HepG2 (cell line): ENCODE data around the gene ADAD2. TPM values are rescaled to one million over a fixed set of nuclear protein-coding genes. Genes with fewer than 3 reads are reported as not detected.
A peak's percentile ranks its signal among the peaks of the same experiment; 100 is the strongest.

ENCODE experiments used
- ATAC-seq: fragments of 200-7000 bp; cut with Tn5 transposase; 3 replicates; pipeline ENCODE4 v1.9.1; 2020; ENCODE audit warnings: mild to moderate bottlenecking, moderate library complexity
- BruUV-seq: library from RNA; stranded (reverse); fragments of 400-500 nt; replicated peaks from 2 replicates; lab custom pipeline; 2021; lab: Mats Ljungman, UMichigan
- CTCF ChIA-PET: fragments of 300-600 bp; formaldehyde crosslinking; extraction: SDS; loops from one replicate; lab custom pipeline; 2021; ENCODE audit warnings: low total read pairs, inconsistent platforms, low intra/inter-chr PET ratio; lab: Yijun Ruan, JAX
- POLR2A ChIA-PET: fragments of 350-600 bp; sonication (Branson Sonifier 250); formaldehyde crosslinking; loops from one replicate; lab custom pipeline; 2020; ENCODE audit warnings: antibody characterized with exemption, inconsistent platforms; lab: Yijun Ruan, JAX
- DNase-seq: peaks from one replicate; pipeline ENCODE4 v3.0.0-alpha.2; 2015; ENCODE audit warnings: low spot score
- FAIRE-seq: peaks from 3 replicates; lab custom pipeline; 2011; peaks lifted over from hg19 to GRCh38; lab: Jason Lieb, UNC
- H2AFZ ChIP-seq: one replicate; pipeline ENCODE4 v1.6.1; 2011; ENCODE audit warnings: low read length, inconsistent platforms
- H3K27ac ChIP-seq: fragments of 300-600 bp; 3 replicates; pipeline ENCODE4 v1.8.0; 2011; ENCODE audit warnings: mixed run types, mild to moderate bottlenecking, mixed read lengths, low read length, inconsistent platforms; ENCODE audit not compliant: insufficient read depth; ENCODE audit errors: extremely low read length
- H3K27me3 ChIP-seq, 2 experiments: fragments of 200-600 bp in 1 of 2; 2 replicates in 1 of 2; 3 replicates in 1 of 2; pipeline versions ENCODE4 v1.6.0 to v1.8.0; 2011; ENCODE audit warnings: low read length in 2 of 2, mild to moderate bottlenecking in 2 of 2, moderate library complexity in 2 of 2, inconsistent platforms in 1 of 2; ENCODE audit not compliant: insufficient read depth in 2 of 2, control insufficient read depth in 1 of 2
- H3K36me3 ChIP-seq, 2 experiments: fragments of 200-600 bp in 1 of 2; replicated peaks in 1 of 2; 2 replicates in 1 of 2; 3 replicates in 1 of 2; pipeline versions ENCODE4 v1.5.1 to v1.8.0; 2011; ENCODE audit warnings: low read length in 2 of 2, inconsistent platforms in 1 of 2; ENCODE audit not compliant: insufficient read depth in 2 of 2, control insufficient read depth in 1 of 2
- H3K4me1 ChIP-seq: 2 replicates; pipeline ENCODE4 v1.5.1; 2012; ENCODE audit warnings: low read length, inconsistent platforms; ENCODE audit not compliant: insufficient read depth
- H3K4me2 ChIP-seq: 2 replicates; pipeline ENCODE4 v1.6.0; 2011; ENCODE audit warnings: low read depth, low read length, inconsistent platforms
- H3K4me3 ChIP-seq, 3 experiments: fragments of 200-600 bp in 1 of 3; sonication (generic), shearing (Covaris generic) in 1 of 3; replicated peaks in 1 of 3; 2 replicates each; pipeline ENCODE4 v1.5.1; 2011 to 2016; ENCODE audit warnings: low read length in 3 of 3, inconsistent platforms in 2 of 3, low read depth in 2 of 3, mild to moderate bottlenecking in 2 of 3, control low read depth in 1 of 3, mixed read lengths in 1 of 3; ENCODE audit not compliant: insufficient read depth in 1 of 3
- H3K79me2 ChIP-seq: one replicate; pipeline ENCODE4 v1.6.1; 2011; ENCODE audit warnings: low read length, inconsistent platforms; ENCODE audit not compliant: insufficient read depth
- H3K9ac ChIP-seq: 2 replicates; pipeline ENCODE4 v1.6.0; 2011; ENCODE audit warnings: mild to moderate bottlenecking, low read depth, low read length, inconsistent platforms; ENCODE audit not compliant: insufficient read depth
- H3K9me3 ChIP-seq: 2 replicates; pipeline ENCODE4 v1.5.1; 2012; ENCODE audit warnings: mild to moderate bottlenecking, low read length
- H4K20me1 ChIP-seq: 2 replicates; pipeline ENCODE4 v1.6.0; 2011; ENCODE audit warnings: inconsistent platforms, mild to moderate bottlenecking, low read length, moderate library complexity; ENCODE audit not compliant: insufficient read depth
- ASH2L ChIP-seq: fragments of 300-600, 200-600 bp; sonication (generic); IDR thresholded peaks from 2 replicates; pipeline ENCODE4 v1.7.0; 2017; ENCODE audit warnings: low read depth, mild to moderate bottlenecking, moderate library complexity, mixed read lengths, low read length; ENCODE audit not compliant: insufficient read length
- ERF ChIP-seq: IDR thresholded peaks from 2 replicates; pipeline ENCODE4 v1.6.1; 2018; ENCODE audit warnings: missing biosample characterization, missing genetic modification reagents
- NKX3-1 ChIP-seq: sonication (generic); formaldehyde crosslinking; IDR thresholded peaks from 2 replicates; pipeline ENCODE4 v1.5.0; 2020; ENCODE audit warnings: missing genetic modification reagents
- ZNF180 ChIP-seq: sonication (generic); formaldehyde crosslinking; IDR thresholded peaks from 2 replicates; pipeline ENCODE4 v1.4.0; 2020; ENCODE audit warnings: low read depth, missing genetic modification reagents, borderline replicate concordance
- ZNF501 ChIP-seq: sonication (generic); formaldehyde crosslinking; IDR thresholded peaks from 2 replicates; pipeline ENCODE4 v1.5.1; 2020; ENCODE audit warnings: mild to moderate bottlenecking, moderate library complexity, missing genetic modification reagents
- WGBS: methylation state at CpG from one replicate; pipeline ENCODE4 v1.1.6; 2017; ENCODE audit warnings: low lambda C conversion rate; 5-methylcytosine and 5-hydroxymethylcytosine counted together
- in situ Hi-C: cut with HindIII; loops from 2 replicates; pipeline ENCODE4 v1.10.0; 2017; ENCODE audit warnings: low pct_unique_long_range_greater_than_20kb; ENCODE audit not compliant: extremely low pct_ligation_motif_present
- intact Hi-C: fragments of 100-400 bp; cut with micrococcal nuclease; formaldehyde crosslinking; loops from one replicate; pipeline ENCODE4 v1.10.0; 2022; ENCODE audit not compliant: unreplicated experiment
- polyA plus RNA-seq, 8 experiments: library from polyadenylated mRNA; depleted of rRNA in 3 of 8; stranded (reverse) in 7 of 8; unstranded in 1 of 8; fragments of >200 nt; fragmentation: Illumina TruSeq in 4 of 8; extraction: Trizol in 4 of 8; gene quantifications; 2 replicates each; pipeline versions ENCODE4 v1.2.1 to v1.2.3, GENCODE V29; 2011 to 2016; ENCODE audit warnings: low read depth in 4 of 8, missing spikeins in 1 of 8, mixed read lengths in 1 of 8; ENCODE audit not compliant: insufficient read depth in 1 of 8
- total RNA-seq, 5 experiments: library from RNA; depleted of rRNA; stranded (reverse); fragments of >200 nt; fragmentation: Illumina TruSeq; extraction: Trizol; gene quantifications; 2 replicates each; pipeline ENCODE4 v1.2.3, GENCODE V29; 2016; ENCODE audit warnings: low read depth in 1 of 5
- TF ChIP-seq, protein P1 (sequence below): IDR thresholded peaks from 2 replicates; pipeline ENCODE4 v1.6.1; 2016; ENCODE audit warnings: mild to moderate bottlenecking, missing biosample characterization, missing genetic modification reagents
- TF ChIP-seq, protein P2 (sequence below): sonication (generic); formaldehyde crosslinking; conservative IDR thresholded peaks from 2 replicates; pipeline ENCODE4 v1.8.1; 2023; ENCODE audit warnings: missing genetic modification reagents

ADAD2 gene
- total and polyA plus RNA-seq, 2 of the 13 experiments (the other 11 are each of a cell fraction or from before 2014, with no cell fraction given): not detected

DNA sequence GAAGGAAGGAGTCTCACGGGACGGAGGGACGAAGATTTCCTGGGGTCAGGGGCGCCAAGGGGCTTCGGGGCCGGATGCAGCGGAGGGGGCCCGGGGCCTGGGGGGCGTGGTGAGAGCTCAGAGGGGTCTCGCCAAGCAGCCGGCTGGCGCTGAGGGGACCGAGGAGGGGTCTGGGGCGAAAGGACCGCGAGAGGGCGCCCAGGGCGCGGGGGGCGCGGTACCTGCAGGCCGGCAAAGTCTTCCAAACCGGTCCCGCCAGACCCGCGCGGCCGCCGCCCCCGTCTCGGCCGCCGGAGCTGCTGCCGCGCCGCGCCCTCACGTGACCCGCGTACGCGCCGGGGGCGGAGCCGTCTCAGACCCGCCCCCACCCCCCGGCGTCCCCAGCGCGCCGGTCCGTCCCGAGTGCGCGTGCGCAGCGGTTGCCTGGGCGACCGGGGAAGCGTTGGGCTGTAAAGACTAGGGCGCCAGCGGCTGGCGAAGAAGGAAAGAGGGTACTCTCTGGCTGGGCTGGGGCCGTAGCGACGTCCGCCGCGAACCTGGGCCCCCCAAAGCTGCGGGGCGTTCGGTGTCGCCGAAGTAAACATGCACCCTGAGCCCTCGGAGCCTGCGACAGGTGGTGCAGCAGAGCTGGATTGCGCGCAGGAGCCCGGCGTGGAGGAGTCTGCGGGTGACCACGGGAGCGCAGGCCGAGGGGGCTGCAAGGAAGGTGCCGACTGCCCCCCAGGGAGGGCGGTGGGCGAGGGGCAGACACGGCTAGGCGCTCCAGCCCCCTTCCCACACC, 45.9 kb upstream of the ADAD2 start, which contains the start of the genes DNAAF1 and HSDL1 (continued):
- TF ChIP-seq ZNF501 (CRISPR knock-in tag) (peak; percentile 63; the same call in 1 of the 2 replicates), ZNF180 (CRISPR knock-in tag) (no peak), ASH2L (peak; percentile 58), ERF (CRISPR knock-in tag) (peak; percentile 8; the same call in 1 of the 2 replicates)
- TF ChIP-seq, protein P1, sequence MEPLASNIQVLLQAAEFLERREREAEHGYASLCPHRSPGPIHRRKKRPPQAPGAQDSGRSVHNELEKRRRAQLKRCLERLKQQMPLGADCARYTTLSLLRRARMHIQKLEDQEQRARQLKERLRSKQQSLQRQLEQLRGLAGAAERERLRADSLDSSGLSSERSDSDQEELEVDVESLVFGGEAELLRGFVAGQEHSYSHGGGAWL: peak; percentile 66; the same call in 1 of the 2 replicates

DNA sequence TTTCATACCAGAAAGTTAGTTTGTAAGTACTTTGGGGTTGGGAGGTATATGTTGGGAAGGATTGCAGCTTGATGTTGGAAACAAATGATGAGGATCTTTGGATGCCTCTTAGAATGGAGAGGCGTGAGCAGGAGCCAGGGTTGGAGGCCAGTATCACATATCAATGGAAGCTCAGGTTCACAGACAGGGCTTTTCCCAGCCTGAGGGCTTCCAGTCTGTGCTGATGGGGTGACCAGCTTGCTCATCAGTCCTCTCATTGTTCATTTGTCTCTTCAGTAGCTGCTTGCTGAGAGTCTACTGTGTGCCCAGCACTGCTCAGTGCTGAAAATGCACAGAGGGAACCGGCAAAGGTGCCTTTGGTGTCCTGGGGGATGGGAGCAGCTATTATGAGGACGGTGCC, 40.0 kb upstream of the ADAD2 start:
- 8% methylated on average over 3 of the region's 3 CpGs for WGBS
- H4K20me1 ChIP-seq: no peaks in the 10 kb centered on the region
- no peak overlapping the region for H3K27ac ChIP-seq
- H2AFZ ChIP-seq: no peak overlapping the region
- TF ChIP-seq, protein P2, sequence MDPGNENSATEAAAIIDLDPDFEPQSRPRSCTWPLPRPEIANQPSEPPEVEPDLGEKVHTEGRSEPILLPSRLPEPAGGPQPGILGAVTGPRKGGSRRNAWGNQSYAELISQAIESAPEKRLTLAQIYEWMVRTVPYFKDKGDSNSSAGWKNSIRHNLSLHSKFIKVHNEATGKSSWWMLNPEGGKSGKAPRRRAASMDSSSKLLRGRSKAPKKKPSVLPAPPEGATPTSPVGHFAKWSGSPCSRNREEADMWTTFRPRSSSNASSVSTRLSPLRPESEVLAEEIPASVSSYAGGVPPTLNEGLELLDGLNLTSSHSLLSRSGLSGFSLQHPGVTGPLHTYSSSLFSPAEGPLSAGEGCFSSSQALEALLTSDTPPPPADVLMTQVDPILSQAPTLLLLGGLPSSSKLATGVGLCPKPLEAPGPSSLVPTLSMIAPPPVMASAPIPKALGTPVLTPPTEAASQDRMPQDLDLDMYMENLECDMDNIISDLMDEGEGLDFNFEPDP: 0 out of 2 replicates have a peak, but pooled peaks have one; percentile 29
- TF ChIP-seq NKX3-1: no peak
- TF ChIP-seq, all 625 proteins: peak for 1
- Histone ChIP-seq H3K27me3 (peaks cover 3 to 26% of the 10 kb centered on the region in 2 experiments), H3K9ac (no peak overlapping the region), H3K4me3 (no peak overlapping the region), H3K4me1 (peaks cover 6% of the 10 kb centered on the region; the same call in 1 of the 2 replicates), H3K4me2 (no peak overlapping the region), H3K36me3 (no peaks in the 10 kb centered on the region), H3K79me2 (no peaks in the 10 kb centered on the region), H3K9me3 (no peaks in the 10 kb centered on the region)
- ATAC-seq: no peak; the same call in 2 of the 3 replicates
- no peak for DNase-seq
- BruUV-seq: no TSS peak
- intact Hi-C loops: no loop called here
- in situ Hi-C loops: no loop called here
- no peak for FAIRE-seq
- CTCF ChIA-PET: no interaction called here
- POLR2A ChIA-PET: interaction anchor here (1.2 to 2.4 kb wide), 2 partner anchors 28 to 34 kb away, joined by 4 to 6 read pairs; partner anchors contain the start of gene MBTPS1
